Activated CD4-positive, alpha-beta T cell treated with anti-CD3 and anti-CD28 coated beads, Interleukin-2, amount 50 U/mL, for 1 hour (primary cell): ENCODE measurements around the gene CXorf58.
"Not testable (repeated sequence)": the region's sequence is repeated elsewhere in the genome, so short reads cannot be mapped to it uniquely, and the experiment has no call there.

Source experiments
- DNase-seq: peaks from one replicate; pipeline ENCODE4 v3.0.0-alpha.2; 2020

Gene CXorf58

GRCh38 chrX:23954396-23954795 is 46.6 kb downstream of the CXorf58 start:
- no peak for DNase-seq

GRCh38 chrX:23959781-23960180 is 52.0 kb downstream of the CXorf58 start:
- DNase-seq, result no peak

- no peak for DNase-seq
Observed at GRCh38 chrX:23964191-23964590, 56.4 kb downstream of the CXorf58 start.

- not testable (repeated sequence) for DNase-seq
Observed at GRCh38 chrX:23965630-23966029, 57.8 kb downstream of the CXorf58 start.

GRCh38 chrX:23978491-23978890 is 70.7 kb downstream of the CXorf58 start:
- no peak for DNase-seq

- DNase-seq, result no peak
Observed at GRCh38 chrX:23980011-23980441, 72.2 kb downstream of the CXorf58 start.

- no peak for DNase-seq
Observed at GRCh38 chrX:23981222-23981621, 73.4 kb downstream of the CXorf58 start.

GRCh38 chrX:23981711-23982110 is 73.9 kb downstream of the CXorf58 start:
- DNase-seq, result no peak

- no peak for DNase-seq
Observed at GRCh38 chrX:23982891-23983290, 75.1 kb downstream of the CXorf58 start.
